ENCODE measurements around the gene RBM28.
"Not testable (repeated sequence)": the region's sequence is repeated elsewhere in the genome, so short reads cannot be mapped to it uniquely, and the experiment has no call there.

DNA sequence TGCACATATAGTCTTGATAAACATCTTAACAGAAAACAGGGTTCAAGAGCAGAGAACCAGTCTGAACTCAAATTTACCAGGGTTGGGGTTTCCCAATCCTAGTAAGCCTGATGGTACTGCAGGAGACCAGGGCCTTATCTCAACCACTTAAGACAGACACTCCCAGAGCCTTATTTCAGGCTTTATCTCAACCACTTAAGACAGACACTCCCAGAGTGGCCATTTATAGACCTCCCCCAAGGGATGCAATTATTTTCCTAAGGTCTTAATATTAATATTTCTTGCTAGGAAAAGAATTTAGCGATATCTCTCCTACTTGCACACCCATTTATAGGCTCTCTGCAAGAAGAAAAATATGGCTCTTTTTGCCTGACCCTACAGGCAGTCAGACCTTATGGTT lies 63.3 kb downstream of the RBM28 start:
- TF ChIP-seq, protein P1, sequence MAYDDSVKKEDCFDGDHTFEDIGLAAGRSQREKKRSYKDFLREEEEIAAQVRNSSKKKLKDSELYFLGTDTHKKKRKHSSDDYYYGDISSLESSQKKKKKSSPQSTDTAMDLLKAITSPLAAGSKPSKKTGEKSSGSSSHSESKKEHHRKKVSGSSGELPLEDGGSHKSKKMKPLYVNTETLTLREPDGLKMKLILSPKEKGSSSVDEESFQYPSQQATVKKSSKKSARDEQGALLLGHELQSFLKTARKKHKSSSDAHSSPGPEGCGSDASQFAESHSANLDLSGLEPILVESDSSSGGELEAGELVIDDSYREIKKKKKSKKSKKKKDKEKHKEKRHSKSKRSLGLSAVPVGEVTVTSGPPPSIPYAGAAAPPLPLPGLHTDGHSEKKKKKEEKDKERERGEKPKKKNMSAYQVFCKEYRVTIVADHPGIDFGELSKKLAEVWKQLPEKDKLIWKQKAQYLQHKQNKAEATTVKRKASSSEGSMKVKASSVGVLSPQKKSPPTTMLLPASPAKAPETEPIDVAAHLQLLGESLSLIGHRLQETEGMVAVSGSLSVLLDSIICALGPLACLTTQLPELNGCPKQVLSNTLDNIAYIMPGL (CRISPR knock-in tag; IDR thresholded peaks at IDR 0.05; ENCODE audit: borderline replicate concordance): not testable (repeated sequence)
- TF ChIP-seq, protein P2, sequence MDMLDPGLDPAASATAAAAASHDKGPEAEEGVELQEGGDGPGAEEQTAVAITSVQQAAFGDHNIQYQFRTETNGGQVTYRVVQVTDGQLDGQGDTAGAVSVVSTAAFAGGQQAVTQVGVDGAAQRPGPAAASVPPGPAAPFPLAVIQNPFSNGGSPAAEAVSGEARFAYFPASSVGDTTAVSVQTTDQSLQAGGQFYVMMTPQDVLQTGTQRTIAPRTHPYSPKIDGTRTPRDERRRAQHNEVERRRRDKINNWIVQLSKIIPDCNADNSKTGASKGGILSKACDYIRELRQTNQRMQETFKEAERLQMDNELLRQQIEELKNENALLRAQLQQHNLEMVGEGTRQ (IDR thresholded peaks at IDR 0.05): not testable (repeated sequence)
- not testable (repeated sequence) for TF ChIP-seq SMC3, EP300 (IDR thresholded peaks at IDR 0.05)

All from A549 (cell line).